Hepatocyte (in vitro differentiated cells): ENCODE results near the gene PMS1.

Source experiments
- EZH2 ChIP-seq: fragments of 200-600 bp; sonication (generic); IDR thresholded peaks from 2 replicates; pipeline ENCODE4 v1.6.1; 2016; ENCODE audit warnings: antibody characterized with exemption, mild to moderate bottlenecking, borderline replicate concordance
- TF ChIP-seq, protein P1 (sequence below): fragments of 200-600 bp; sonication (generic); IDR thresholded peaks from 2 replicates; pipeline ENCODE4 v1.5.1; 2016; ENCODE audit warnings: antibody characterized with exemption, mild to moderate bottlenecking; ENCODE audit not compliant: poor library complexity

DNA sequence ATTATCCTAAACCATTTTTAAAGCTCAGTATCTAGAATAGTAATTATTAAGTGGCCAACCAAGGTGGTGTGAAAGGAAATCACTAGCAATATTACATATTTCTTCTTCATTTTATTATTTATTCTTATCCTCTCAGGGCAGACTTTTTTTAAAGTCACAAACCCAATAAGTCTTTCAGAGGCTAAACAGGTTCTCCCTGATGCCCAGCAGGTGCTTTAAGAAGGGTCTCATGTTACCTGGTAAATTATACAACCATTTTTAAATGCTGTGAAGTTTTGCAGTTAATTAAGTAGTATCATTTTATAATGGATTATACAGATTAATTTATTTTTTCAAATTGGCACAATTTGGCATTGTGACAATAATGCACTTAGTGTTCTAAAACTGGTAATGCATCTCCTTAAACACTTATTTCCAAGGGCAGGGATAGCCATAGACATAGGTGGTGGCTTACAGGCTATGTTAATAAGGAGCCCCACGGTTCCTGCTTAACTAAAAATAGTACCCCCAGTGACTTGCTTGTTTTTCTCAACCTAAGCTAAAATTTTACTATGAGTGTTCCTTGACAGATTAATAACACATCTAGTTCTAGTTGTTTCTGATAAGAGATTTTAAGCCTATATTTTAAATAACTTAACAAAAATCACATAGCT, 67.0 kb downstream of the PMS1 start:
- TF ChIP-seq EZH2 = no peak
- TF ChIP-seq, protein P1, sequence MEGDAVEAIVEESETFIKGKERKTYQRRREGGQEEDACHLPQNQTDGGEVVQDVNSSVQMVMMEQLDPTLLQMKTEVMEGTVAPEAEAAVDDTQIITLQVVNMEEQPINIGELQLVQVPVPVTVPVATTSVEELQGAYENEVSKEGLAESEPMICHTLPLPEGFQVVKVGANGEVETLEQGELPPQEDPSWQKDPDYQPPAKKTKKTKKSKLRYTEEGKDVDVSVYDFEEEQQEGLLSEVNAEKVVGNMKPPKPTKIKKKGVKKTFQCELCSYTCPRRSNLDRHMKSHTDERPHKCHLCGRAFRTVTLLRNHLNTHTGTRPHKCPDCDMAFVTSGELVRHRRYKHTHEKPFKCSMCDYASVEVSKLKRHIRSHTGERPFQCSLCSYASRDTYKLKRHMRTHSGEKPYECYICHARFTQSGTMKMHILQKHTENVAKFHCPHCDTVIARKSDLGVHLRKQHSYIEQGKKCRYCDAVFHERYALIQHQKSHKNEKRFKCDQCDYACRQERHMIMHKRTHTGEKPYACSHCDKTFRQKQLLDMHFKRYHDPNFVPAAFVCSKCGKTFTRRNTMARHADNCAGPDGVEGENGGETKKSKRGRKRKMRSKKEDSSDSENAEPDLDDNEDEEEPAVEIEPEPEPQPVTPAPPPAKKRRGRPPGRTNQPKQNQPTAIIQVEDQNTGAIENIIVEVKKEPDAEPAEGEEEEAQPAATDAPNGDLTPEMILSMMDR = no peak
